Measurements from ENCODE around the gene AGMO.

AGMO gene

GRCh38 chr7:15234431-15234830 lies 327.4 kb downstream of the AGMO start:
- no peak overlapping the region for H3K14ac ChIP-seq (ENCODE audit: low read length in 2 of 2)
- no peak overlapping the region for H2AK5ac ChIP-seq (ENCODE audit: low read length, severe bottlenecking)
- H2BK5ac ChIP-seq (ENCODE audit: low read depth, low read length, poor library complexity, severe bottlenecking), result no peak overlapping the region
- no peak overlapping the region for H2AFZ ChIP-seq (ENCODE audit: low read depth, low read length)
- no peak overlapping the region for H3K18ac ChIP-seq (ENCODE audit: low read depth in 1 of 2, low read length in 2 of 2)
- no peak overlapping the region for H2BK15ac ChIP-seq (ENCODE audit: low read depth, poor library complexity, severe bottlenecking)
- 60% methylated on average over 1 of the region's 3 CpGs for WGBS
- no peak overlapping the region for H4K8ac ChIP-seq (ENCODE audit: low read length)
- no peak overlapping the region for H3K27ac ChIP-seq (ENCODE audit: low read length, poor library complexity, severe bottlenecking)
- H2BK120ac ChIP-seq (ENCODE audit: low read depth, low read length), result no peak overlapping the region
- H3K27me3 ChIP-seq (ENCODE audit: control insufficient read depth in 1 of 2, insufficient read depth in 1 of 2, low read length in 2 of 2), result no peaks in the 10 kb centered on the region
- DNase-seq, result no peak
- H3K4ac ChIP-seq (ENCODE audit: low read depth in 1 of 2, low read length in 2 of 2), result no peak overlapping the region
- H3K23ac ChIP-seq (ENCODE audit: low read length in 2 of 2), result no peak overlapping the region
- H3K9ac ChIP-seq (ENCODE audit: low read length), result no peak overlapping the region
- H3K36me3 ChIP-seq (ENCODE audit: control insufficient read depth in 1 of 2, insufficient read depth in 2 of 2, low read depth in 1 of 2, low read length in 2 of 2), result no peaks in the 10 kb centered on the region
- H4K91ac ChIP-seq (ENCODE audit: low read length), result no peak overlapping the region
- H3K9me3 ChIP-seq (ENCODE audit: control insufficient read depth, low read length), result no peaks in the 10 kb centered on the region
- H3K4me2 ChIP-seq (ENCODE audit: low read length, poor library complexity, severe bottlenecking), result no peak overlapping the region
- no peaks in the 10 kb centered on the region for H3K4me1 ChIP-seq (ENCODE audit: control insufficient read depth, insufficient read depth, low read depth, low read length)
- no peak overlapping the region for H2BK12ac ChIP-seq (ENCODE audit: low read length in 2 of 2)
- no peaks in the 10 kb centered on the region for H3K79me1 ChIP-seq (replicated peaks; ENCODE audit: low read length, poor library complexity, severe bottlenecking)
- no peak overlapping the region for H3K4me3 ChIP-seq (ENCODE audit: insufficient read depth in 1 of 2, low read depth in 1 of 2, low read length in 2 of 2)

GRCh38 chr7:15228831-15229230 lies 333.0 kb downstream of the AGMO start:
- Histone ChIP-seq H3K9me3 (ENCODE audit: control insufficient read depth, low read length) (no peaks in the 10 kb centered on the region), H4K91ac (ENCODE audit: low read length) (no peak overlapping the region), H3K27me3 (ENCODE audit: control insufficient read depth in 1 of 2, insufficient read depth in 1 of 2, low read length in 2 of 2) (no peaks in the 10 kb centered on the region), H2BK5ac (ENCODE audit: low read depth, low read length, poor library complexity, severe bottlenecking) (no peak overlapping the region), H3K4me1 (ENCODE audit: control insufficient read depth, insufficient read depth, low read depth, low read length) (no peaks in the 10 kb centered on the region), H3K4ac (ENCODE audit: low read depth in 1 of 2, low read length in 2 of 2) (no peak overlapping the region), H2BK120ac (ENCODE audit: low read depth, low read length) (no peak overlapping the region), H2BK12ac (ENCODE audit: low read length in 2 of 2) (no peak overlapping the region), H3K36me3 (ENCODE audit: control insufficient read depth in 1 of 2, insufficient read depth in 2 of 2, low read depth in 1 of 2, low read length in 2 of 2) (no peaks in the 10 kb centered on the region), H2AFZ (ENCODE audit: low read depth, low read length) (no peak overlapping the region), H2AK5ac (ENCODE audit: low read length, severe bottlenecking) (no peak overlapping the region), H4K8ac (ENCODE audit: low read length) (no peak overlapping the region), H3K79me1 (replicated peaks; ENCODE audit: low read length, poor library complexity, severe bottlenecking) (no peaks in the 10 kb centered on the region), H3K4me2 (ENCODE audit: low read length, poor library complexity, severe bottlenecking) (no peak overlapping the region), H2BK15ac (ENCODE audit: low read depth, poor library complexity, severe bottlenecking) (no peak overlapping the region), H3K14ac (ENCODE audit: low read length in 2 of 2) (no peak overlapping the region), H3K18ac (ENCODE audit: low read depth in 1 of 2, low read length in 2 of 2) (no peak overlapping the region), H3K9ac (ENCODE audit: low read length) (no peak overlapping the region), H3K23ac (ENCODE audit: low read length in 2 of 2) (no peak overlapping the region), H3K27ac (ENCODE audit: low read length, poor library complexity, severe bottlenecking) (no peak overlapping the region), H3K4me3 (ENCODE audit: insufficient read depth in 1 of 2, low read depth in 1 of 2, low read length in 2 of 2) (no peak overlapping the region)
- WGBS, result 59% methylated on average over 3 of the region's 3 CpGs
- DNase-seq, result no peak

GRCh38 chr7:15225981-15226380 lies 335.8 kb downstream of the AGMO start:
- WGBS, result 86% methylated on average over 1 of the region's 1 CpG
- H4K8ac ChIP-seq (ENCODE audit: low read length), result no peak overlapping the region
- no peaks in the 10 kb centered on the region for H3K4me1 ChIP-seq (ENCODE audit: control insufficient read depth, insufficient read depth, low read depth, low read length)
- no peak overlapping the region for H3K23ac ChIP-seq (ENCODE audit: low read length in 2 of 2)
- no peak overlapping the region for H2AK5ac ChIP-seq (ENCODE audit: low read length, severe bottlenecking)
- H3K27me3 ChIP-seq (ENCODE audit: control insufficient read depth in 1 of 2, insufficient read depth in 1 of 2, low read length in 2 of 2), result no peaks in the 10 kb centered on the region
- H3K4me3 ChIP-seq (ENCODE audit: insufficient read depth in 1 of 2, low read depth in 1 of 2, low read length in 2 of 2), result no peak overlapping the region
- H2BK120ac ChIP-seq (ENCODE audit: low read depth, low read length), result no peak overlapping the region
- H3K4me2 ChIP-seq (ENCODE audit: low read length, poor library complexity, severe bottlenecking), result no peak overlapping the region
- no peak overlapping the region for H3K9ac ChIP-seq (ENCODE audit: low read length)
- no peak overlapping the region for H3K27ac ChIP-seq (ENCODE audit: low read length, poor library complexity, severe bottlenecking)
- no peak overlapping the region for H2AFZ ChIP-seq (ENCODE audit: low read depth, low read length)
- H3K36me3 ChIP-seq (ENCODE audit: control insufficient read depth in 1 of 2, insufficient read depth in 2 of 2, low read depth in 1 of 2, low read length in 2 of 2), result no peaks in the 10 kb centered on the region
- H4K91ac ChIP-seq (ENCODE audit: low read length), result no peak overlapping the region
- H3K18ac ChIP-seq (ENCODE audit: low read depth in 1 of 2, low read length in 2 of 2), result no peak overlapping the region
- H3K14ac ChIP-seq (ENCODE audit: low read length in 2 of 2), result no peak overlapping the region
- no peak for DNase-seq
- H2BK12ac ChIP-seq (ENCODE audit: low read length in 2 of 2), result no peak overlapping the region
- H3K9me3 ChIP-seq (ENCODE audit: control insufficient read depth, low read length), result no peaks in the 10 kb centered on the region
- H2BK15ac ChIP-seq (ENCODE audit: low read depth, poor library complexity, severe bottlenecking), result no peak overlapping the region
- no peak overlapping the region for H2BK5ac ChIP-seq (ENCODE audit: low read depth, low read length, poor library complexity, severe bottlenecking)
- no peak overlapping the region for H3K4ac ChIP-seq (ENCODE audit: low read depth in 1 of 2, low read length in 2 of 2)
- H3K79me1 ChIP-seq (replicated peaks; ENCODE audit: low read length, poor library complexity, severe bottlenecking), result no peaks in the 10 kb centered on the region

GRCh38 chr7:15219758-15220157 lies 342.1 kb downstream of the AGMO start:
- Histone ChIP-seq H3K27me3 (ENCODE audit: control insufficient read depth in 1 of 2, insufficient read depth in 1 of 2, low read length in 2 of 2) (no peaks in the 10 kb centered on the region), H2BK5ac (ENCODE audit: low read depth, low read length, poor library complexity, severe bottlenecking) (no peak overlapping the region), H2BK15ac (ENCODE audit: low read depth, poor library complexity, severe bottlenecking) (no peak overlapping the region), H3K23ac (ENCODE audit: low read length in 2 of 2) (no peak overlapping the region), H3K4me3 (ENCODE audit: insufficient read depth in 1 of 2, low read depth in 1 of 2, low read length in 2 of 2) (no peak overlapping the region), H3K4me1 (ENCODE audit: control insufficient read depth, insufficient read depth, low read depth, low read length) (no peaks in the 10 kb centered on the region), H2AFZ (ENCODE audit: low read depth, low read length) (no peak overlapping the region), H3K14ac (ENCODE audit: low read length in 2 of 2) (no peak overlapping the region), H3K9me3 (ENCODE audit: control insufficient read depth, low read length) (no peaks in the 10 kb centered on the region), H3K4ac (ENCODE audit: low read depth in 1 of 2, low read length in 2 of 2) (no peak overlapping the region), H2BK12ac (ENCODE audit: low read length in 2 of 2) (peak overlapping the region in 1 of 2 experiments; percentile 54), H2BK120ac (ENCODE audit: low read depth, low read length) (no peak overlapping the region), H3K9ac (ENCODE audit: low read length) (no peak overlapping the region), H3K27ac (ENCODE audit: low read length, poor library complexity, severe bottlenecking) (no peak overlapping the region), H3K4me2 (ENCODE audit: low read length, poor library complexity, severe bottlenecking) (no peak overlapping the region), H3K36me3 (ENCODE audit: control insufficient read depth in 1 of 2, insufficient read depth in 2 of 2, low read depth in 1 of 2, low read length in 2 of 2) (no peaks in the 10 kb centered on the region), H4K8ac (ENCODE audit: low read length) (no peak overlapping the region), H4K91ac (ENCODE audit: low read length) (no peak overlapping the region), H3K18ac (ENCODE audit: low read depth in 1 of 2, low read length in 2 of 2) (no peak overlapping the region), H2AK5ac (ENCODE audit: low read length, severe bottlenecking) (no peak overlapping the region), H3K79me1 (replicated peaks; ENCODE audit: low read length, poor library complexity, severe bottlenecking) (no peaks in the 10 kb centered on the region)
- WGBS, result 89% methylated on average over 1 of the region's 1 CpG
- DNase-seq, result no peak

Data from mesenchymal stem cell (in vitro differentiated cells and primary cell).